HepG2 (cell line): ENCODE results near the gene ZBTB7C. TPM values are rescaled to one million over a fixed set of nuclear protein-coding genes. Genes with fewer than 3 reads are reported as not detected.

Source experiments
- ATAC-seq: fragments of 200-7000 bp; cut with Tn5 transposase; 3 replicates; pipeline ENCODE4 v1.9.1; 2020; ENCODE audit warnings: mild to moderate bottlenecking, moderate library complexity
- BruUV-seq: library from RNA; stranded (reverse); fragments of 400-500 nt; replicated peaks from 2 replicates; lab custom pipeline; 2021; lab: Mats Ljungman, UMichigan
- CTCF ChIA-PET: fragments of 300-600 bp; formaldehyde crosslinking; extraction: SDS; loops from one replicate; lab custom pipeline; 2021; ENCODE audit warnings: low total read pairs, inconsistent platforms, low intra/inter-chr PET ratio; lab: Yijun Ruan, JAX
- POLR2A ChIA-PET: fragments of 350-600 bp; sonication (Branson Sonifier 250); formaldehyde crosslinking; loops from one replicate; lab custom pipeline; 2020; ENCODE audit warnings: antibody characterized with exemption, inconsistent platforms; lab: Yijun Ruan, JAX
- DNase-seq: peaks from one replicate; pipeline ENCODE4 v3.0.0-alpha.2; 2015; ENCODE audit warnings: low spot score
- FAIRE-seq: peaks from 3 replicates; lab custom pipeline; 2011; peaks lifted over from hg19 to GRCh38; lab: Jason Lieb, UNC
- H2AFZ ChIP-seq: one replicate; pipeline ENCODE4 v1.6.1; 2011; ENCODE audit warnings: low read length, inconsistent platforms
- H3K27ac ChIP-seq: fragments of 300-600 bp; 3 replicates; pipeline ENCODE4 v1.8.0; 2011; ENCODE audit warnings: mixed run types, mild to moderate bottlenecking, mixed read lengths, low read length, inconsistent platforms; ENCODE audit not compliant: insufficient read depth; ENCODE audit errors: extremely low read length
- H3K27me3 ChIP-seq, 2 experiments: fragments of 200-600 bp in 1 of 2; 2 replicates in 1 of 2; 3 replicates in 1 of 2; pipeline versions ENCODE4 v1.6.0 to v1.8.0; 2011; ENCODE audit warnings: low read length in 2 of 2, mild to moderate bottlenecking in 2 of 2, moderate library complexity in 2 of 2, inconsistent platforms in 1 of 2; ENCODE audit not compliant: insufficient read depth in 2 of 2, control insufficient read depth in 1 of 2
- H3K36me3 ChIP-seq, 2 experiments: fragments of 200-600 bp in 1 of 2; replicated peaks in 1 of 2; 2 replicates in 1 of 2; 3 replicates in 1 of 2; pipeline versions ENCODE4 v1.5.1 to v1.8.0; 2011; ENCODE audit warnings: low read length in 2 of 2, inconsistent platforms in 1 of 2; ENCODE audit not compliant: insufficient read depth in 2 of 2, control insufficient read depth in 1 of 2
- H3K4me1 ChIP-seq: 2 replicates; pipeline ENCODE4 v1.5.1; 2012; ENCODE audit warnings: low read length, inconsistent platforms; ENCODE audit not compliant: insufficient read depth
- H3K4me2 ChIP-seq: 2 replicates; pipeline ENCODE4 v1.6.0; 2011; ENCODE audit warnings: low read depth, low read length, inconsistent platforms
- H3K4me3 ChIP-seq, 3 experiments: fragments of 200-600 bp in 1 of 3; sonication (generic), shearing (Covaris generic) in 1 of 3; replicated peaks in 1 of 3; 2 replicates each; pipeline ENCODE4 v1.5.1; 2011 to 2016; ENCODE audit warnings: low read length in 3 of 3, inconsistent platforms in 2 of 3, low read depth in 2 of 3, mild to moderate bottlenecking in 2 of 3, control low read depth in 1 of 3, mixed read lengths in 1 of 3; ENCODE audit not compliant: insufficient read depth in 1 of 3
- H3K79me2 ChIP-seq: one replicate; pipeline ENCODE4 v1.6.1; 2011; ENCODE audit warnings: low read length, inconsistent platforms; ENCODE audit not compliant: insufficient read depth
- H3K9ac ChIP-seq: 2 replicates; pipeline ENCODE4 v1.6.0; 2011; ENCODE audit warnings: mild to moderate bottlenecking, low read depth, low read length, inconsistent platforms; ENCODE audit not compliant: insufficient read depth
- H3K9me3 ChIP-seq: 2 replicates; pipeline ENCODE4 v1.5.1; 2012; ENCODE audit warnings: mild to moderate bottlenecking, low read length
- H4K20me1 ChIP-seq: 2 replicates; pipeline ENCODE4 v1.6.0; 2011; ENCODE audit warnings: inconsistent platforms, mild to moderate bottlenecking, low read length, moderate library complexity; ENCODE audit not compliant: insufficient read depth
- CBX1 ChIP-seq: IDR thresholded peaks from one replicate; pipeline ENCODE4 v1.6.1; 2016; ENCODE audit warnings: antibody characterized with exemption, low read depth
- FOXA3 ChIP-seq: IDR thresholded peaks from 2 replicates; pipeline ENCODE4 v1.6.1; 2016; ENCODE audit warnings: missing genetic modification reagents, missing compliant biosample characterization
- POLR2AphosphoS5 ChIP-seq: IDR thresholded peaks from 2 replicates; pipeline ENCODE4 v1.6.1; 2012; ENCODE audit warnings: low read depth, low read length
- SETDB1 ChIP-seq: sonication (generic); formaldehyde crosslinking; IDR thresholded peaks from 2 replicates; pipeline ENCODE4 v1.5.1; 2020; ENCODE audit warnings: missing genetic modification reagents, mild to moderate bottlenecking, borderline replicate concordance
- ZNF136 ChIP-seq: sonication (generic); formaldehyde crosslinking; IDR thresholded peaks from 2 replicates; pipeline ENCODE4 v1.8.1; 2022; ENCODE audit warnings: low read depth, mild to moderate bottlenecking, moderate library complexity, missing genetic modification reagents
- WGBS: methylation state at CpG from one replicate; pipeline ENCODE4 v1.1.6; 2017; ENCODE audit warnings: low lambda C conversion rate; 5-methylcytosine and 5-hydroxymethylcytosine counted together
- in situ Hi-C: cut with HindIII; loops from 2 replicates; pipeline ENCODE4 v1.10.0; 2017; ENCODE audit warnings: low pct_unique_long_range_greater_than_20kb; ENCODE audit not compliant: extremely low pct_ligation_motif_present
- intact Hi-C: fragments of 100-400 bp; cut with micrococcal nuclease; formaldehyde crosslinking; loops from one replicate; pipeline ENCODE4 v1.10.0; 2022; ENCODE audit not compliant: unreplicated experiment
- polyA plus RNA-seq, 8 experiments: library from polyadenylated mRNA; depleted of rRNA in 3 of 8; stranded (reverse) in 7 of 8; unstranded in 1 of 8; fragments of >200 nt; fragmentation: Illumina TruSeq in 4 of 8; extraction: Trizol in 4 of 8; gene quantifications; 2 replicates each; pipeline versions ENCODE4 v1.2.1 to v1.2.3, GENCODE V29; 2011 to 2016; ENCODE audit warnings: low read depth in 4 of 8, missing spikeins in 1 of 8, mixed read lengths in 1 of 8; ENCODE audit not compliant: insufficient read depth in 1 of 8
- total RNA-seq, 5 experiments: library from RNA; depleted of rRNA; stranded (reverse); fragments of >200 nt; fragmentation: Illumina TruSeq; extraction: Trizol; gene quantifications; 2 replicates each; pipeline ENCODE4 v1.2.3, GENCODE V29; 2016; ENCODE audit warnings: low read depth in 1 of 5
- TF ChIP-seq, protein P1 (sequence below): sonication (generic); formaldehyde crosslinking; IDR thresholded peaks from 2 replicates; pipeline ENCODE4 v1.5.0; 2020; ENCODE audit warnings: mild to moderate bottlenecking, missing genetic modification reagents, moderate library complexity
- TF ChIP-seq, protein P2 (sequence below): IDR thresholded peaks from 2 replicates; pipeline ENCODE4 v1.6.1; 2016; ENCODE audit warnings: missing biosample characterization, missing genetic modification reagents, low read depth
- TF ChIP-seq, protein P3 (sequence below): sonication (generic); formaldehyde crosslinking; IDR thresholded peaks from 2 replicates; pipeline ENCODE4 v1.8.1; 2023; ENCODE audit warnings: mild to moderate bottlenecking, inconsistent platforms, moderate library complexity, missing genetic modification reagents, borderline replicate concordance

Gene ZBTB7C
- total and polyA plus RNA-seq, 2 of the 13 experiments (the other 11 are each of a cell fraction or from before 2014, with no cell fraction given) = 0.01 to 0.04 TPM

DNA sequence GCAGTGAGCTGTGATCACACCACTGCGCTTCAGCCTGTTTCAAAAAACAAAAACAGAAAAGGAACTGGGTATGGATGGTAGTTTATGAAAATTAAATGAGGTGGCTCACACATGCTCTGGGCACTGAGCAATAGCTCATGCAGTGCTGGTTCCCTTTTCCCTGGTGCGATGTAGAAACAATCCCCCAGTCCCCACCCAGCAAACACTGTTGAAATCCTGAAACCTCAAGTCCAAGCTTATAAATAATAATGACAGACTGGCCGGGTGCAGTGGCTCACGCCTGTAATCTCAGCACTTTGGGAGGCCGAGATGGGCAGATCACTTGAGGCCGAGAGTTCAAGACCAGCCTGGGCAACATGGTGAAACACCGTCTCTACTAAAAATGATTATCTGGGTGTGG, 423.3 kb downstream of the ZBTB7C start:
- FAIRE-seq (no peak), DNase-seq (no peak), ATAC-seq (no peak)
- Histone ChIP-seq H3K27me3 (peaks cover 0 to 5% of the 10 kb centered on the region in 2 experiments; a peak in 2 of 5 replicates), H3K4me1 (no peaks in the 10 kb centered on the region), H3K79me2 (no peaks in the 10 kb centered on the region), H3K4me3 (no peak overlapping the region), H3K4me2 (no peak overlapping the region), H4K20me1 (no peaks in the 10 kb centered on the region), H3K9ac (no peak overlapping the region), H3K9me3 (no peaks in the 10 kb centered on the region), H3K36me3 (no peaks in the 10 kb centered on the region), H2AFZ (no peak overlapping the region), H3K27ac (no peak overlapping the region)
- intact Hi-C loops = no loop called here
- CTCF ChIA-PET = no interaction called here
- TF ChIP-seq SETDB1 (CRISPR knock-in tag) (no peak), ZNF136 (CRISPR knock-in tag) (no peak), POLR2AphosphoS5 (no peak), FOXA3 (CRISPR knock-in tag) (no peak), CBX1 (no peak)
- TF ChIP-seq, protein P1, sequence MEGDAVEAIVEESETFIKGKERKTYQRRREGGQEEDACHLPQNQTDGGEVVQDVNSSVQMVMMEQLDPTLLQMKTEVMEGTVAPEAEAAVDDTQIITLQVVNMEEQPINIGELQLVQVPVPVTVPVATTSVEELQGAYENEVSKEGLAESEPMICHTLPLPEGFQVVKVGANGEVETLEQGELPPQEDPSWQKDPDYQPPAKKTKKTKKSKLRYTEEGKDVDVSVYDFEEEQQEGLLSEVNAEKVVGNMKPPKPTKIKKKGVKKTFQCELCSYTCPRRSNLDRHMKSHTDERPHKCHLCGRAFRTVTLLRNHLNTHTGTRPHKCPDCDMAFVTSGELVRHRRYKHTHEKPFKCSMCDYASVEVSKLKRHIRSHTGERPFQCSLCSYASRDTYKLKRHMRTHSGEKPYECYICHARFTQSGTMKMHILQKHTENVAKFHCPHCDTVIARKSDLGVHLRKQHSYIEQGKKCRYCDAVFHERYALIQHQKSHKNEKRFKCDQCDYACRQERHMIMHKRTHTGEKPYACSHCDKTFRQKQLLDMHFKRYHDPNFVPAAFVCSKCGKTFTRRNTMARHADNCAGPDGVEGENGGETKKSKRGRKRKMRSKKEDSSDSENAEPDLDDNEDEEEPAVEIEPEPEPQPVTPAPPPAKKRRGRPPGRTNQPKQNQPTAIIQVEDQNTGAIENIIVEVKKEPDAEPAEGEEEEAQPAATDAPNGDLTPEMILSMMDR = no peak
- TF ChIP-seq, protein P2, sequence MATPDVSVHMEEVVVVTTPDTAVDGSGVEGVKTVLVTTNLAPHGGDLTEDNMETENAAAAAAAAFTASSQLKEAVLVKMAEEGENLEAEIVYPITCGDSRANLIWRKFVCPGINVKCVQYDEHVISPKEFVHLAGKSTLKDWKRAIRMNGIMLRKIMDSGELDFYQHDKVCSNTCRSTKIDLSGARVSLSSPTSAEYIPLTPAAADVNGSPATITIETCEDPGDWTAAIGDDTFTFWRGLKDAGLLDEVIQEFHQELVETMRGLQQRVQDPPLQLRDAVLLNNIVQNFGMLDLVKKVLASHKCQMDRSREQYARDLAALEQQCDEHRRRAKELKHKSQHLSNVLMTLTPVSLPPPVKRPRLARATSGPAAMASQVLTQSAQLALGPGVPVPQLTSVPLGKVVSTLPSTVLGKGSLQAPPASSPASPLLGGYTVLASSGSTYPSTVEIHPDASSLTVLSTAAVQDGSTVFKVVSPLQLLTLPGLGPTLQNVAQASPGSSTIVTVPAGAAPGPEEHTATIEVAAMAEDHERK (CRISPR knock-in tag) = no peak
- TF ChIP-seq, protein P3, sequence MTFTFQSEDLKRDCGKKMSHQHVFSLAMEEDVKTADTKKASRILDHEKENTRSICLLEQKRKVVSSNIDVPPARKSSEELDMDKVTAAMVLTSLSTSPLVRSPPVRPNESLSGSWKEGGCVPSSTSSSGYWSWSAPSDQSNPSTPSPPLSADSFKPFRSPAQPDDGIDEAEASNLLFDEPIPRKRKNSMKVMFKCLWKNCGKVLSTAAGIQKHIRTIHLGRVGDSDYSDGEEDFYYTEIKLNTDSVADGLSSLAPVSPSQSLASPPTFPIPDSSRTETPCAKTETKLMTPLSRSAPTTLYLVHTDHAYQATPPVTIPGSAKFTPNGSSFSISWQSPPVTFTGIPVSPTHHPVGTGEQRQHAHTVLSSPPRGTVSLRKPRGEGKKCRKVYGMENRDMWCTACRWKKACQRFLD (CRISPR knock-in tag) = no peak
- POLR2A ChIA-PET = no interaction called here
- in situ Hi-C loops = no loop called here
- 38% methylated on average over 7 of the region's 7 CpGs for WGBS
- no TSS peak for BruUV-seq
